GM21723 (cell line): ENCODE results near the gene SIRT6.
"Not testable (repeated sequence)": the region's sequence is repeated elsewhere in the genome, so short reads cannot be mapped to it uniquely, and the experiment has no call there.

Experiments
- ATAC-seq: cut with Tn5 transposase; IDR thresholded peaks from one replicate; pipeline ENCODE4 v1.9.1; 2021; ENCODE audit warnings: mild to moderate bottlenecking, moderate library complexity; ENCODE audit not compliant: unreplicated experiment

SIRT6 gene

DNA sequence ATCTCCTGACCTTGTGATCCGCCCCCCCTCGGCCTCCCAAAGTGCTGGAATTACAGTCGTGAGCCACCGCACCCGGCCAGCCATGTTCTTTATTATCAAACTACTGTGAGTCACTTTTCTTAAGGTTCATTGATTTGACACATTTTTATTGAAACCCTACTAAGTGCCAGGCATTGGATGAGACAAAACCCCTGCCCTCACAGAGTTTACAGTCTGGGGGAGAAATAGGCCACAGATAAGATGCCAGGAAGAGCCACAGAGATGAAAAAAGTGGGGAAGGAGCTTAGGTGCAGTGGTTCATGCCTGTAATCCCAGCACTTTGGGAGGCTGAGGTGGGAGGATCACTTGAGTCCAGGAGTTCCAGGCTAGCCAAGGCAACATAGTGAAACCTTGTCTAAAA is 43.9 kb downstream of the SIRT6 start:
- ATAC-seq, result no peak

DNA sequence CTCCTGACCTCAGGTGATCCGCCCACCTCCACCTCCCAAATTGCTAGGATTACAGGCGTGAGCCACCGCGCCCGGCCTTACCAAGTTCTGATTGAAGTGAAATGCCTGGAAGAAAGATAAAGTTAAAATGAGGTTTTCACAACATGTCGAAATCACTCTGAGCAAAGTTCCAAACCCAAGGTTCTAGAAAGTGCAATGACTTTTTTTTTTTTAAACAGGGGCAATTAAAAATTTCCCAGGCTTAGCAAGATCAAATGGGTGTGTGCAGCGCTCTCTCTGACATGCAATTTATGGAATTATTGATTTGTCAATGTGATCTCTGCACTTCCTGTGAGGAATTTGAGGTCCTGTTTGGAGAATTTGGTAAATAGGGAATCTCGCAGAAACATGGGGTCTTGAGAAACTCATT is 45.7 kb downstream of the SIRT6 start:
- no peak for ATAC-seq

DNA sequence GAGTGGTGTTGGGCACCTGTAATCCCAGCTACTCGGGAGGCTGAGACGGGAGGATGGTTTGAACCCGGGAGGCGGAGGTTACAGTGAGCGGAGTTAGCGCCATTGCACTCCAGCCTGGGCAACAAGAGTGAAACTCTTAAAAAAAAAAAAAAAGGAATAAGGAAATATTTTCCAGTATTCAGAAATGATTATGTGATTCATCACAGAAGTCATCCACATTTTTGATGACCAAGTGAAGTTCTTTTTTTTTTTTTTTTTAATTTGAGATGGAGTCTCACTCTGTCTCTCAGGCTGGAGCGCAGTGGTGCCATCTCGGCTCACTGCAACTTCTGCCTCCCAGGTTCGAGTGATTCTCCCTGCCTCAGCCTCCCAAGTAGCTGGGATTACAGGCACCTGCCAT is 47.0 kb downstream of the SIRT6 start:
- not testable (repeated sequence) for ATAC-seq

DNA sequence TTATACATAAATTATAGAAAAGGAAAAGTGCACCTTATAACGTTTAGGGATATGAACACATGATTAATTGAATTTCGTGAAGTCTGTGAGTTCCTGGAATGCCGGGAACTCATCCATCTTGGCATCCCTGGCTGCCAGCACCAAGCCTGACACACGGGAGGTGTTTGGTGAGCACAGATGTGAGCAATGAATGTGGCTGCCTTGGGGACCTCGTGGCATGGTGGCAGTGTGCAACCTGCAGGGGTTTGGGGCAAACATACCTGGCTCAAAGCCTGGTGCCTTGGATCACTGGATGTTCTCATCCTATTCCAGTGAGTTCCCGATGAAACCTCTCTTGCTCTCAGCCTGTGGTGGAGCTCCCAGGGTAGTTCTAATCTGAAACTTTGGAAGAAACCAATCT is 48.0 kb downstream of the SIRT6 start:
- no peak for ATAC-seq

DNA sequence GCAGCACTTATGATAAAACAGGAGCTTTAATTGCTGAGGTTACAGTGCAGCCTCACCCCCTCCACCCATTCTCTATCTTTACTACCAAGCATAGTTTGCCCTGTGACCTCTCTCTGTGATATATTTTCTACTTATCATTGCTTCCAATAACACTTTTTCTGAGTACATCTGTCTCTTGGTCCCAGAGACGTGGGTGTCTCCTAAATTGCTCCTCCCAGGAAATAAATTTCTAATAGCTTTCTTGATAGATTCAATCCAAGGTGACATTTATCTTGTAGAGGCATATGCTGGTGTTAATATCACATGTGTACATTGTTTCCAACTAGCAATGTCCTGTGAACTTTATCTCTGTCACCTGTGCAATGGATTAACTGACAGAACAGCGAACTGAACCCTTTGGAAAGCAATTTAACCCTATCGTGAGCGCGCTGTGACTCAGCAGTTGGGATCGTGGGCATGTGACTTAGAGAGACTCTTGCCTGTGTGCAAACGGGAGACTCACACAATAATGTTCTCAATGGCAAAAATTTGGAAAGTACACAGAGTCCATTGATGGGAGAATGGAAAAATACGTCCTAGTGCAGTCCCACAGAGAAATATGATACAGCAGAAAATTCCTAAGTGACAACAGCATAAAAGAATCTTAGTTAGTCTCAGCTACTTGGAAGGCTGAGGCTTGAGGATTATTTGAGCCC is 51.5 kb downstream of the SIRT6 start:
- ATAC-seq, result no peak

DNA sequence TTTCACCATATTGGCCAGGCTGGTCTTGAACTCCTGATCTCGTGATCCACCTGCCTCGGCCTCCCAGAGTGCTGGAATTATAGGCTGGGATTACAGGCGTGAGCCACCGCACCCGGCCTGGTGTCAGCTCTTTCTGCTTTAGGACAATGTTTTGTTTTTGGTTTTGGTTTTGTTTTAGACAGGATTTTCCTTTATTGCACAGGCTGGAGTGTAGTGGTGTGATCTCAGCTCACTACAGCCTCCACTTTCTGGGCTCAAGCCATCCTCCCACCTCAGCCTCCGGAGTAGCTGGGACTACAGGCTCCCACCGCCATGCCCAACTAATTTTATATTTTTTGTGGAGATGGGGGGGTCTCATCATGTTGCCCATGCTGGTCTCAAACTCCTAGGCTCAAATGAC is 53.3 kb downstream of the SIRT6 start:
- ATAC-seq, result not testable (repeated sequence)

DNA sequence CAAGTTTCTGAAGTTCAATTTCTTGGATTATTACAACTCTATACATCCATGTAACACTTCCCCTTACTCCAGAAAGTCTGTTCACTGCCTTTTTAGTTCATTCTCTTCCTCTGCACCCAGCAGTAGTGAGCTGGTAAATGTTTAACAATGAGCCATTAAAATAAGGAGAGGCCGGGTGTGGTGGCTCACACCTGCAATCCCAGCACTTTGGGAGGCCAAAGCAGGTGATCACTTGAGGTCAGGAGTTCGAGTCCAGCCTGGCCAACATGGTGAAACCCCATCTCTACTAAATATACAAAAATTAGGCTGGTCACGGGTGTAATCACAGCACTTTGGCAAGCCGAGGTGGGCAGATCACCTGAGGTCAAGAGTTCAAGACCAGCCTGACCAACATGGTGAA is 55.0 kb downstream of the SIRT6 start:
- not testable (repeated sequence) for ATAC-seq

DNA sequence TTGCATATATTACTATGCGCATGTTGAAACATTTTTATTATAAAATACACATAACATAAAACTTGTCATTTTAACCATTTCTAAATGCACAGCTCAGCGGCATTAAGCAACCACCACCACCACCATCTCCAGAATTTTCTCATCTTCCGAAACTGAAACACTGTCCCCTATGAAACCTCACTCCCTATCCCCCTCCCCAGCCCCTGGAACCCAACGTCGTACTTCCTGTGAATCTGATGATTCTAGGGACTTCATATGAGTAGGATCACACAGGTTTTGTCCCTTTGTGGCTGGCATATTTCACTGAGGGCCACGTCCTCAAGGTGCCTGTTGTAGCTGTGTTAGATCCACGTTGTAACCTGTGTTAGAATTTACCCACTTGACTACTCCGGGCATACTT is 57.7 kb downstream of the SIRT6 start:
- ATAC-seq, result no peak
